Activated CD8-positive, alpha-beta T cell treated with anti-CD3 and anti-CD28 coated beads for 36 hours (primary cell): Measurements from ENCODE around the gene ASB3. TPM values are rescaled to one million over a fixed set of nuclear protein-coding genes. Genes with fewer than 3 reads are reported as not detected.

Experiments used
- ATAC-seq: fragments of 200-7000 bp; cut with Tn5 transposase; one replicate; pipeline ENCODE4 v1.10.0; 2021; ENCODE audit warnings: mild to moderate bottlenecking, moderate library complexity
- CTCF ChIA-PET: fragments of 350-600 bp; sonication (Branson Sonifier 250); formaldehyde crosslinking; loops from one replicate; lab custom pipeline; 2021; ENCODE audit warnings: antibody characterized with exemption; lab: Charles Lee
- POLR2A ChIA-PET: fragments of 350-600 bp; sonication (Branson Sonifier 250); formaldehyde crosslinking; loops from one replicate; lab custom pipeline; 2021; ENCODE audit warnings: antibody characterized with exemption; lab: Charles Lee
- DNase-seq: peaks from one replicate; pipeline ENCODE4 v3.0.0-alpha.2; 2020
- H3K27ac Mint-ChIP-seq: one replicate; pipeline ENCODE4 v1.8.0; 2021; ENCODE audit warnings: mild to moderate bottlenecking, mixed read lengths
- H3K27me3 Mint-ChIP-seq: one replicate; pipeline ENCODE4 v1.8.0; 2021; ENCODE audit warnings: mixed read lengths
- H3K36me3 Mint-ChIP-seq: one replicate; pipeline ENCODE4 v1.8.0; 2021; ENCODE audit warnings: low read depth, mixed read lengths
- H3K4me1 Mint-ChIP-seq: one replicate; pipeline ENCODE4 v1.8.0; 2021; ENCODE audit warnings: low read depth, mixed read lengths
- H3K4me3 Mint-ChIP-seq: one replicate; pipeline ENCODE4 v1.8.0; 2021; ENCODE audit warnings: mild to moderate bottlenecking, moderate library complexity, mixed read lengths
- H3K9me3 Mint-ChIP-seq: one replicate; pipeline ENCODE4 v1.8.0; 2021; ENCODE audit warnings: mixed read lengths
- intact Hi-C: fragments of 100-400 bp; cut with micrococcal nuclease; formaldehyde crosslinking; loops from one replicate; pipeline ENCODE4 v1.10.0; 2022
- total RNA-seq, 2 experiments: library from RNA; stranded (reverse); gene quantifications; one replicate each; pipeline ENCODE4 v1.2.3, GENCODE V29; 2021
- TF ChIP-seq, protein P1 (sequence below): fragments of 200-600 bp; IDR thresholded peaks from one replicate; pipeline ENCODE4 v1.8.0; 2022; ENCODE audit warnings: antibody characterized with exemption, mild to moderate bottlenecking

Gene ASB3
- total RNA-seq, 2 experiments from 2014 or later, result 22.9 to 25.3 TPM

DNA sequence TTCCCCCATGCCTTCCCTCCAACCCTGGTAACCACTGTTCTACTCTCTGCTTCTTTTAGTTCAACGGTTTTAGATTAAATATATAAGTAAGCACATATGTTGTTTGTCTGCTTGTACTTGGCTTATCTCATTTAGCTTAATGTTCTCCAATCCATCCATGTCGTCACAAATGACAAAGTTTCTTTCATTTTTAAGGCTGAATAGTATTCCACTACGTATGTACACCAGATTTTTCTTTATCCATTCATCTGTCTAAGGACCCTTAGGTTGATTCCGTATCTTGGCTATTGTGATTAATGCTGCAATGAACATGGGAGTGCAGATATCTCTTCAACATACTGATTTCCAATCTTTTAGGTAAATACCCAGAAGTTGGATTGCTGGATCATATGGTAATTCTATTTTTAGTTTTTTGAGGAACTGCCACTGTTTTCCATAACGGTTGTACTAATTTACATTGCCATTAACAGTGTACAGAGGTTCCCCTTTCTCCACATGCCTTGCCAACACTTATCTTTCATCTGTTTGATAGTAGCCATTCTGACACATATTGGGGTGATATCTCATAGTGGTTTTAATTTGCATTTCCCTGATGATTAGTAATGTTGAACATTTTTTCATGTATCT lies 8.1 kb downstream of the ASB3 start:
- peaks cover 36% of the 10 kb centered on the region for H3K4me1 Mint-ChIP-seq
- H3K36me3 Mint-ChIP-seq, result peaks cover 48% of the 10 kb centered on the region
- TF ChIP-seq, protein P1, sequence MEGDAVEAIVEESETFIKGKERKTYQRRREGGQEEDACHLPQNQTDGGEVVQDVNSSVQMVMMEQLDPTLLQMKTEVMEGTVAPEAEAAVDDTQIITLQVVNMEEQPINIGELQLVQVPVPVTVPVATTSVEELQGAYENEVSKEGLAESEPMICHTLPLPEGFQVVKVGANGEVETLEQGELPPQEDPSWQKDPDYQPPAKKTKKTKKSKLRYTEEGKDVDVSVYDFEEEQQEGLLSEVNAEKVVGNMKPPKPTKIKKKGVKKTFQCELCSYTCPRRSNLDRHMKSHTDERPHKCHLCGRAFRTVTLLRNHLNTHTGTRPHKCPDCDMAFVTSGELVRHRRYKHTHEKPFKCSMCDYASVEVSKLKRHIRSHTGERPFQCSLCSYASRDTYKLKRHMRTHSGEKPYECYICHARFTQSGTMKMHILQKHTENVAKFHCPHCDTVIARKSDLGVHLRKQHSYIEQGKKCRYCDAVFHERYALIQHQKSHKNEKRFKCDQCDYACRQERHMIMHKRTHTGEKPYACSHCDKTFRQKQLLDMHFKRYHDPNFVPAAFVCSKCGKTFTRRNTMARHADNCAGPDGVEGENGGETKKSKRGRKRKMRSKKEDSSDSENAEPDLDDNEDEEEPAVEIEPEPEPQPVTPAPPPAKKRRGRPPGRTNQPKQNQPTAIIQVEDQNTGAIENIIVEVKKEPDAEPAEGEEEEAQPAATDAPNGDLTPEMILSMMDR, result no peak
- no peaks in the 10 kb centered on the region for H3K9me3 Mint-ChIP-seq
- ATAC-seq (no peak), DNase-seq (no peak)
- H3K27ac Mint-ChIP-seq, result peak overlapping the region; percentile 9
- CTCF ChIA-PET, result no interaction called here
- intact Hi-C loops, result no loop called here
- POLR2A ChIA-PET, result interaction anchor here (1.8 to 2.9 kb wide), 2 partner anchors 11 kb away, joined by 7 to 17 read pairs; partner anchors contain the start of gene CHAC2
- H3K4me3 Mint-ChIP-seq, result no peak overlapping the region
- no peaks in the 10 kb centered on the region for H3K27me3 Mint-ChIP-seq

DNA sequence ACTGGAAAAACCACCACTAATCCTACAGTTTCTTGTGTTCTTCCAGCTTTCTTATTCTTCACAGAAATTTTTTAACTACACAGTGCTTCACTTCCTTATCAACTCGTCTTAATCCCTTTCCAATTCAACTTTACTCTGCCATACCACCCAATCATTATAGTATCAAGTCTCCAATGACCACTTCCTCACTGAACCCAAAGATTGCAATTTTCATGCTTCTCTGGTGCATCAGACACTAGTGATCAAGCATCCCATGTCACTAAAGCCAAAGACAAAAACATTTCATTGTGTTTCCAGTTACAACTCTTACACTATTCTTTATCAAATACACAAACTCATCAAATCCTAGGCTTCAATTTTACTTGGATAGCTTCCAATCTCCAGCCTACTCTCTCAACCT lies 9.6 kb downstream of the ASB3 start:
- ATAC-seq, result no peak
- H3K4me1 Mint-ChIP-seq, result peaks cover 30% of the 10 kb centered on the region
- peak overlapping the region; percentile 65 for H3K27ac Mint-ChIP-seq
- no peaks in the 10 kb centered on the region for H3K9me3 Mint-ChIP-seq
- ChIA-PET CTCF (interaction anchor here (1.2 to 2.2 kb wide), 2 partner anchors 9 kb away, joined by 5 to 8 read pairs; partner anchors contain the start of gene CHAC2), POLR2A (interaction anchor here (2.9 kb wide), 1 partner anchor 9 kb away, joined by 17 read pairs; the partner anchor contains the start of gene CHAC2)
- H3K4me3 Mint-ChIP-seq, result no peak overlapping the region
- no peak for DNase-seq
- TF ChIP-seq, protein P1, result no peak
- intact Hi-C loops, result no loop called here
- peaks cover 53% of the 10 kb centered on the region for H3K36me3 Mint-ChIP-seq
- no peaks in the 10 kb centered on the region for H3K27me3 Mint-ChIP-seq

DNA sequence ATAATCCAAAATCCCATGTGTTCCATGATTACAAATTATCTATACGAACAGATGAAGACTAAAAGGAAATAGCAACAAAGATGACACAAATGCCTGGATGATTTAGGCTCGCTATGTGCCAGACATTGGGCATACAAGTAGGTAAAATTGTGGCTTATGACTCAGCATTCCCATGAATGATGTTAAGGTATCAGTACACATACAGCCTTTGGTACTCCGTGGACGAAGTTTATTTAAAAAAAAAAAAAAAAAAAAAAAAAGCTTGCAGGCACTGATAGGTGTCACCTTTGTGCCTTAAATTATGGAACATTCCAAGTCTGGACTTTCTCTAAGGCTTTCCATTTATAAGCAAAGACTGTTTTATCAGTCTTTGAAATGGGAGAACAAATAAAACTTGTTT lies 16.5 kb downstream of the ASB3 start:
- H3K9me3 Mint-ChIP-seq, result no peaks in the 10 kb centered on the region
- POLR2A ChIA-PET, result interaction anchor here (1.4 to 4.2 kb wide), 2 partner anchors 10 to 16 kb away, joined by 4 to 59 read pairs; partner anchors contain the start of genes ASB3 and ERLEC1
- H3K4me3 Mint-ChIP-seq, result peak overlapping the region; percentile 96
- CTCF ChIA-PET, result no interaction called here
- no peak for DNase-seq
- H3K27ac Mint-ChIP-seq, result peak overlapping the region; percentile 34
- intact Hi-C loops, result no loop called here
- H3K27me3 Mint-ChIP-seq, result no peaks in the 10 kb centered on the region
- peaks cover 38% of the 10 kb centered on the region for H3K4me1 Mint-ChIP-seq
- TF ChIP-seq, protein P1, result no peak
- no peak for ATAC-seq
- peaks cover 39% of the 10 kb centered on the region for H3K36me3 Mint-ChIP-seq

DNA sequence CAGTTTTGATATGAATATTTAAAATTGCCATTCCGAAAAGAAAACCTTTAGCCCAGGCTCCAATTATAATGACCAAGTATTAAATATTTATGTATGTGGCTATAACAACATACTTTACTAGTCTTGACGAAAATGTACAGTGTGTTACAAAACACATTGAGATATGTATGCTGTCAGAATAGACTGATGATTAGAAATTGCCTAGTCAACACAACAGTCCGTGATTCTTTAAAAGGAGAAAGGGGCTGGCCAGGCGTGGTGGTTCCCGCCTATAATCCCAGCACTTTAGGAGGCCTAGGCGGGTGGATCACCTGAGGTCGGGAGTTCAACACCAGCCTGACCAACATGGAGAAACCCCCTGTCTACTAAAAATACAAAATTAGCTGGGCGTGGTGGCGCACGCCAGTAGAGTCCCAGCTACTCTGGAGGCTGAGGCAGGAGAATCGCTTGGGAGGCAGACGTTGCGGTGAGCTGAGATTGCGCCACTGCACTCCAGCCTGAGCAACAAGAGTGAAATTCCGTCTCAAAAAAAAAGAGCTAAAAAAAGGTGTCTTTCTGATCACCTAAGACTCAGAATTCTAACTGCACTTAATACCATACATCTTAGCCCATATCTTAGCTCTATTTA lies 17.3 kb downstream of the ASB3 start:
- DNase-seq (no peak), ATAC-seq (no peak)
- peaks cover 39% of the 10 kb centered on the region for H3K36me3 Mint-ChIP-seq
- H3K4me3 Mint-ChIP-seq, result peak overlapping the region; percentile 96
- no peaks in the 10 kb centered on the region for H3K9me3 Mint-ChIP-seq
- H3K4me1 Mint-ChIP-seq, result peaks cover 38% of the 10 kb centered on the region
- intact Hi-C loops, result no loop called here
- POLR2A ChIA-PET, result interaction anchor here (0.7 to 4.2 kb wide), 3 partner anchors 11 to 17 kb away, joined by 4 to 59 read pairs (median 4); partner anchors contain the start of genes ASB3 and ERLEC1
- TF ChIP-seq, protein P1, result no peak
- H3K27me3 Mint-ChIP-seq, result no peaks in the 10 kb centered on the region
- H3K27ac Mint-ChIP-seq, result peak overlapping the region; percentile 97
- CTCF ChIA-PET, result interaction anchor here (1.2 to 1.8 kb wide), 2 partner anchors 11 to 14 kb away, joined by 5 to 6 read pairs; no protein-coding TSS in a partner anchor
